ENCODE results near the gene CARMIL1.

CARMIL1 gene

GRCh38 chr6:25288518-25288917, 9.3 kb downstream of the CARMIL1 start:
- no peak for TF ChIP-seq GATA3 (IDR thresholded peaks at IDR 0.05; ENCODE audit: low read depth, low read length)
- no peak for TF ChIP-seq GATA2 (IDR thresholded peaks at IDR 0.05; ENCODE audit: low read depth, low read length)

- TF ChIP-seq GATA2 (IDR thresholded peaks at IDR 0.05; ENCODE audit: low read depth, low read length), result no peak
- no peak for TF ChIP-seq GATA3 (IDR thresholded peaks at IDR 0.05; ENCODE audit: low read depth, low read length)
Measured at GRCh38 chr6:25290306-25291060, 11.3 kb downstream of the CARMIL1 start.

- no peak for TF ChIP-seq GATA2 (IDR thresholded peaks at IDR 0.05; ENCODE audit: low read depth, low read length)
- no peak for TF ChIP-seq GATA3 (IDR thresholded peaks at IDR 0.05; ENCODE audit: low read depth, low read length)
Measured at GRCh38 chr6:25292384-25292783, 13.2 kb downstream of the CARMIL1 start.

GRCh38 chr6:25295651-25296050, 16.5 kb downstream of the CARMIL1 start:
- TF ChIP-seq GATA3 (IDR thresholded peaks at IDR 0.05; ENCODE audit: low read depth, low read length) (no peak), GATA2 (IDR thresholded peaks at IDR 0.05; ENCODE audit: low read depth, low read length) (no peak)

- TF ChIP-seq GATA3 (IDR thresholded peaks at IDR 0.05; ENCODE audit: low read depth, low read length) (no peak), GATA2 (IDR thresholded peaks at IDR 0.05; ENCODE audit: low read depth, low read length) (peak; percentile 8; the same call in 1 of the 2 replicates)
Measured at GRCh38 chr6:25296217-25296905, 17.2 kb downstream of the CARMIL1 start.

GRCh38 chr6:25297039-25297441, 17.9 kb downstream of the CARMIL1 start:
- TF ChIP-seq GATA2 (IDR thresholded peaks at IDR 0.05; ENCODE audit: low read depth, low read length), result no peak
- TF ChIP-seq GATA3 (IDR thresholded peaks at IDR 0.05; ENCODE audit: low read depth, low read length), result no peak

GRCh38 chr6:25297823-25298522, 18.8 kb downstream of the CARMIL1 start:
- no peak for TF ChIP-seq GATA2 (IDR thresholded peaks at IDR 0.05; ENCODE audit: low read depth, low read length)
- no peak for TF ChIP-seq GATA3 (IDR thresholded peaks at IDR 0.05; ENCODE audit: low read depth, low read length)

- no peak for TF ChIP-seq GATA2 (IDR thresholded peaks at IDR 0.05; ENCODE audit: low read depth, low read length)
- TF ChIP-seq GATA3 (IDR thresholded peaks at IDR 0.05; ENCODE audit: low read depth, low read length), result no peak
Measured at GRCh38 chr6:25301362-25301761, 22.2 kb downstream of the CARMIL1 start.

GRCh38 chr6:25302151-25302550, 23.0 kb downstream of the CARMIL1 start:
- TF ChIP-seq GATA3 (IDR thresholded peaks at IDR 0.05; ENCODE audit: low read depth, low read length) (no peak), GATA2 (IDR thresholded peaks at IDR 0.05; ENCODE audit: low read depth, low read length) (no peak)

- TF ChIP-seq GATA2 (IDR thresholded peaks at IDR 0.05; ENCODE audit: low read depth, low read length) (no peak), GATA3 (IDR thresholded peaks at IDR 0.05; ENCODE audit: low read depth, low read length) (no peak)
Measured at GRCh38 chr6:25302677-25303128, 23.5 kb downstream of the CARMIL1 start.

GRCh38 chr6:25303254-25303653, 24.1 kb downstream of the CARMIL1 start:
- no peak for TF ChIP-seq GATA2 (IDR thresholded peaks at IDR 0.05; ENCODE audit: low read depth, low read length)
- no peak for TF ChIP-seq GATA3 (IDR thresholded peaks at IDR 0.05; ENCODE audit: low read depth, low read length)

GRCh38 chr6:25306379-25306778, 27.2 kb downstream of the CARMIL1 start:
- TF ChIP-seq GATA2 (IDR thresholded peaks at IDR 0.05; ENCODE audit: low read depth, low read length), result no peak
- TF ChIP-seq GATA3 (IDR thresholded peaks at IDR 0.05; ENCODE audit: low read depth, low read length), result no peak

GRCh38 chr6:25307805-25308494, 28.8 kb downstream of the CARMIL1 start:
- TF ChIP-seq GATA2 (IDR thresholded peaks at IDR 0.05; ENCODE audit: low read depth, low read length), result no peak
- TF ChIP-seq GATA3 (IDR thresholded peaks at IDR 0.05; ENCODE audit: low read depth, low read length), result no peak

- no peak for TF ChIP-seq GATA2 (IDR thresholded peaks at IDR 0.05; ENCODE audit: low read depth, low read length)
- no peak for TF ChIP-seq GATA3 (IDR thresholded peaks at IDR 0.05; ENCODE audit: low read depth, low read length)
Measured at GRCh38 chr6:25309886-25310285, 30.7 kb downstream of the CARMIL1 start.

Measured in SH-SY5Y (cell line).